ENCODE results near the gene NRIP2.

DNA sequence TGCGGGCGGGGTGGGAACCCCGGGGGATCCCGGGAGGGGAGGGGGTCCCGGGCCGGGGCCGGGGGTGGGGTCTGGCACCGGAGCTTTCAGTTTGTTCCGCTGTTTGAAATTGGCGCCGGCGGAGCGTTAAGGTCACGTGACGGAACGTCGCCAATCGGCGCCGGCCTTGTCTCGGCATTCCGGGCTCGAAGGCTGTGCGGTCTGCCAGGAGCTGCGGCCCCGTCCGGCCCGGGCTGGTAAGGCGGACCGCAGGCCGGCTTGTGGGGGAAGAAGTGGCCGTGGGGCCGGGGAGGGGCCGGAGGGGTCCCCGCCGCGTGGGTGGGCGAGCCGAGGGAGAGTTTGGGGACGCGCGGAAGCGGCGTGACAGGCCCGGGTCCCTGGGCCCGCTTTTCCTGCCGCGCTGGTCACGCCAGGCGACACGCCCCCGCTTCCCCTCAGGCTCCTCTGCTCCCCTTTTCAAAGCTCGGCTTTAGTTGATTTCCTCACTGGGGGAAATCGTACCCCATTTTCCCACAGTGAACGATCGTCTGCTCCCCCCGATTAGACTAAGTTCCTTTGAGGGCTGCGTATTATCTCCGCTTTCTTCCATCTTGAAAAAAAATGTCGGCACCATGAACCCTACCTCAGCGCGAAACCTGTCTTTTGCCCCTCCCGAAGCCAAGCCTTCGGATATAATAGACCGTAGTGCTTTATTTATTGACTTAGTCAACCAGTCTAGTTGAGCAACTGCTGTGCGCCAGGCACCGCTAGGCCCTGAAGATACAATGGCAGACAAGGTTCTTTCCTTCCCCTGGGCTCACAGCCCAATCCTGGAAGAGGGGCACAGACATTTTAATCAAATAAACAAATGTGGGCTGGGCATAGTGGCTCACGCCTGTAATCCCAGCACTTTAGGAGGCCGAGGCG lies 42.5 kb upstream of the NRIP2 start, which contains the start of the genes FOXM1 and RHNO1:
- TF ChIP-seq EZH2phosphoT487 (IDR thresholded peaks at IDR 0.05; ENCODE audit: insufficient read depth, low read depth) (no peak), EZH2 (IDR thresholded peaks at IDR 0.05; ENCODE audit: insufficient read depth, poor library complexity, severe bottlenecking) (no peak)

Data from GM23248 (cell line).